ENCODE results near the gene GFER. TPM values are rescaled to one million over a fixed set of nuclear protein-coding genes. Genes with fewer than 3 reads are reported as not detected.

The GFER gene
- total RNA-seq (2011; cell fraction: chromatin; rRNA removed; ENCODE audit: low replicate concordance) = 9.2 and 25.2 TPM in 2 replicates
- 28.7 TPM in 2 replicates for total RNA-seq (2011; cell fraction: nucleolus; rRNA removed)
- total RNA-seq (2011; cell fraction: nucleoplasm; rRNA removed) = 18.7 and 18.8 TPM in 2 replicates
- total RNA-seq (2014; rRNA removed) = 46.2 and 67.8 TPM in 2 replicates
- total RNA-seq (2014; rRNA removed; fragmentation: Illumina TruSeq; extraction: Trizol) = 10.1 and 15.6 TPM in 2 replicates
- total RNA-seq (2015; rRNA removed; fragmentation: Illumina TruSeq; extraction: Trizol) = 22.9 and 26.3 TPM in 2 replicates
- 53.7 and 54.7 TPM in 2 replicates for total RNA-seq (2021)
- 16.5 and 28.7 TPM in 2 replicates for polyA plus RNA-seq (2011; rRNA removed)
- polyA plus RNA-seq (2011; cell fraction: cytosol; rRNA removed) = 18.4 and 31.1 TPM in 2 replicates
- 30.1 and 38.7 TPM in 2 replicates for polyA plus RNA-seq (2011; cell fraction: nucleus; rRNA removed)
- 34.0 and 53.1 TPM in 2 replicates for polyA plus RNA-seq (2012)
- polyA plus RNA-seq (2014; fragmentation: Illumina TruSeq; extraction: Trizol) = 19.8 and 24.3 TPM in 2 replicates
- 1 to 10 TPM; 4.3 to 5.1 TPM for polyA plus RNA-seq (2014; fragmentation: Nextera tagmentation; extraction: Ambion mirVana)
- polyA plus RNA-seq (2014; rRNA removed) = 45.4 and 46.8 TPM in 2 replicates
- 3.4 and 4.4 TPM in 2 replicates for polyA minus RNA-seq (2011; rRNA and poly(A)+ RNA removed)
- 16.9 and 22.0 TPM in 2 replicates for polyA minus RNA-seq (2011; cell fraction: cytosol; rRNA and poly(A)+ RNA removed)
- 14.0 and 16.9 TPM in 2 replicates for polyA minus RNA-seq (2011; cell fraction: nucleus; rRNA and poly(A)+ RNA removed)
- Bru-seq, nascent RNA = percentile 72 among the genes with signal in this experiment
- BruChase-seq, experiment 1, labeled RNA remaining after a 2-hour chase = percentile 80 among the genes with signal in this experiment
- BruChase-seq, experiment 2, labeled RNA remaining after a 6-hour chase = percentile 87 among the genes with signal in this experiment
- long read RNA-seq, experiment 1, transcript GFER-201 (3 exons, 2,345 nt) = major isoform, 41 of 66 reads
- long read RNA-seq, experiment 1, transcript GFER-203 (2 exons, 1,365 nt) = minor isoform, 16 of 66 reads
- long read RNA-seq, experiment 1, partial matches to known transcripts = 0 of 66 reads
- long read RNA-seq, experiment 1, other reads (novel, unspliced or antisense) = 8 of 66 reads
- long read RNA-seq, experiment 2, transcript GFER-201 (3 exons, 2,345 nt) = major isoform, 29 of 41 reads
- long read RNA-seq, experiment 2, partial matches to known transcripts = 1 of 41 reads
- long read RNA-seq, experiment 2, other reads (novel, unspliced or antisense) = 7 of 41 reads
- long read RNA-seq, experiment 3, transcript GFER-201 (3 exons, 2,345 nt) = major isoform, 27 of 31 reads
- long read RNA-seq, experiment 3, partial matches to known transcripts = 0 of 31 reads
- long read RNA-seq, experiment 3, other reads (novel, unspliced or antisense) = 1 of 31 reads

- BruUV-seq (replicated peaks) = no TSS peak
- peak within 1 kb of the TSS; percentile 82 for H3K4me2 ChIP-seq (ENCODE audit: insufficient read depth, low read length)
- FAIRE-seq (peak; percentile 90), ATAC-seq (peak; percentile 94), DNase-seq (ENCODE audit: extremely low read depth in 1 of 4, low spot score in 3 of 4) (peak; percentile 92 to 98 (median 94))
- intact Hi-C loops (cut with micrococcal nuclease) = no loop called here
- peaks cover 16% of the 10 kb centered on the region for H3K79me2 ChIP-seq (ENCODE audit: control insufficient read depth, insufficient read depth, low read length)
- H3K4me1 ChIP-seq (replicated peaks in 1 of 2; ENCODE audit: control insufficient read depth in 2 of 2, insufficient read depth in 2 of 2, low read length in 2 of 2) = peaks cover 6 to 72% of the 10 kb centered on the region in 2 experiments; a peak in 4 of 5 replicates
- H4K20me1 ChIP-seq (replicated peaks; ENCODE audit: control insufficient read depth, insufficient read depth, low read length) = no peaks in the 10 kb centered on the region
- peaks cover 30% of the 10 kb centered on the region; the same call in 1 of the 3 replicates for H3K36me3 ChIP-seq (ENCODE audit: control insufficient read depth, insufficient read depth, low read length)
- ChIA-PET CTCF (ENCODE audit: low intra/inter-chr PET ratio) (interaction anchor here (0.7 kb wide), 1 partner anchor 198 kb away, joined by 3 read pairs; no protein-coding TSS in a partner anchor), POLR2A (interaction anchor here (0.9 to 10.2 kb wide), 6 partner anchors 9 to 33 kb away, joined by 3 to 103 read pairs (median 4); partner anchors contain the start of genes RNF151, RPS2 and TBL3)
- H3K9me1 ChIP-seq (ENCODE audit: control insufficient read depth, insufficient read depth, low read length) = no peaks in the 10 kb centered on the region
- peak within 1 kb of the TSS; percentile 73 for H3K27ac ChIP-seq (ENCODE audit: extremely low read depth, low read depth, low read length)
- H3K4me3 ChIP-seq = peak within 1 kb of the TSS; percentile 70
- H3K9me3 ChIP-seq (replicated peaks; ENCODE audit: control insufficient read depth, insufficient read depth, low read depth, low read length) = no peaks in the 10 kb centered on the region
- in situ Hi-C loops (cut with MboI) = no loop called here
- under 1% methylated on average over 75 of the region's 109 CpGs for WGBS (ENCODE audit: insufficient coverage, low coverage, missing lambda C conversion rate)
- peak within 1 kb of the TSS; percentile 67 to 98 for H3K9ac ChIP-seq (ENCODE audit: insufficient read depth in 1 of 2, low read depth in 2 of 2, low read length in 2 of 2)
- H3K27me3 ChIP-seq (ENCODE audit: control insufficient read depth in 2 of 2, insufficient read depth in 2 of 2, low read length in 2 of 2) = no peaks in the 10 kb centered on the region
- H2AFZ ChIP-seq (ENCODE audit: low read depth, low read length) = peak within 1 kb of the TSS; percentile 88
- TF ChIP-seq MIER1 (IDR thresholded peaks at IDR 0.05; ENCODE audit: low read depth) (no peak), CBFA2T2 (conservative IDR thresholded peaks at IDR 0.05) (no peak), MCM7 (IDR thresholded peaks at IDR 0.05) (no peak), E2F6 (IDR thresholded peaks at IDR 0.05; ENCODE audit: borderline replicate concordance in 1 of 2, extremely low read depth in 1 of 2, insufficient read depth in 1 of 2, insufficient read length in 1 of 2, low read depth in 1 of 2, low read length in 1 of 2, poor library complexity in 1 of 2, severe bottlenecking in 1 of 2) (peak; percentile 58 to 65), PKNOX1 (IDR thresholded peaks at IDR 0.05) (no peak), TEAD2 (tag; IDR thresholded peaks at IDR 0.05) (no peak), SNAPC5 (CRISPR knock-in tag; IDR thresholded peaks at IDR 0.05) (no peak), PPARD (CRISPR knock-in tag; IDR thresholded peaks at IDR 0.05) (no peak), ZNF764 (CRISPR knock-in tag; IDR thresholded peaks at IDR 0.05; ENCODE audit: low read depth) (no peak), STAT5B (CRISPR knock-in tag; IDR thresholded peaks at IDR 0.05) (no peak)
Measured at GRCh38 chr16:1983544-1984346, at the start of gene GFER. Gene GFER (plus strand): TSS chr16:1984193. CDS start chr16:1984219, 26 bp downstream.
